Measurements from ENCODE around the gene NKG7. TPM values are rescaled to one million over a fixed set of nuclear protein-coding genes. Genes with fewer than 3 reads are reported as not detected.

The NKG7 gene
- total RNA-seq, 1 donor from 2014 or later, result 332 TPM

DNA sequence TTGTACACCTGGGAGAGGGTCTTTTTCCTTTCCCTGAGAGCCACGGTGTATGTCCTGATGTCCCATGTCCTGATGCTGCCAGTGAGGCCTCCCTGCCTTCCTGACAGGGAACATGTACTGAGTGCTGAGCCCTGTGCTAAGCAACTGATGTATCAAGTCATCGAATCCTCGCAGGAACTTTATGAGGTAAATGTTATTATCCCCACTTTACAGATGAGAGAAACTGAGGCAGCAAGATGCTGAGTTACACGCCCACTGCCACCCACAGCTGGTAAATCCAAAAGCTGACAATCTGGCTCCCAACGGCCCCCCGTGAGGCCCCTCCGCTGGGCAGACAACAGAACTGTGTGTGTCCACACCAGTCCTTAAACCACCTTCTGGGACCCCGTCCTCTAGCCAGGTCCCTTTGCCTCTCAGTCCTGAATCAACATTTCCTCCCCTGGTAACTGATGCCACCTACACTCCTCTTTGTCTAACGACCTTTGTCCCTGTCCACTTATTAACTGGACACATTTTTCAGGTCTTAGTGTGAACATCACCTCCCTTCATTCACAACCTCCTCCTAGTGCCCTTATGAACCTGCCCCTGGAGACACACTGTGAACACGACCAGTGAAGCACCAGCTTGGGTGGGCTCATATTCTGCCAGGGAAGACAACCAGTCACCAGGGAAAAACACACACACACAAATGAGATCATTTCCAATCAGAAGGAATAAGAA lies 25.1 kb downstream of the NKG7 start:
- Mint-ChIP-seq H3K27me3 (ENCODE audit: low read depth) (no peaks in the 10 kb centered on the region), H3K27ac (no peak overlapping the region), H3K9me3 (no peaks in the 10 kb centered on the region), H3K36me3 (ENCODE audit: low read depth) (peaks cover 57% of the 10 kb centered on the region), H3K4me3 (ENCODE audit: low read depth) (no peak overlapping the region), H3K4me1 (ENCODE audit: low read depth) (peaks cover 7% of the 10 kb centered on the region)
- no peak for DNase-seq (ENCODE audit: low spot score)
- intact Hi-C loops (cut with micrococcal nuclease), result no loop called here

DNA sequence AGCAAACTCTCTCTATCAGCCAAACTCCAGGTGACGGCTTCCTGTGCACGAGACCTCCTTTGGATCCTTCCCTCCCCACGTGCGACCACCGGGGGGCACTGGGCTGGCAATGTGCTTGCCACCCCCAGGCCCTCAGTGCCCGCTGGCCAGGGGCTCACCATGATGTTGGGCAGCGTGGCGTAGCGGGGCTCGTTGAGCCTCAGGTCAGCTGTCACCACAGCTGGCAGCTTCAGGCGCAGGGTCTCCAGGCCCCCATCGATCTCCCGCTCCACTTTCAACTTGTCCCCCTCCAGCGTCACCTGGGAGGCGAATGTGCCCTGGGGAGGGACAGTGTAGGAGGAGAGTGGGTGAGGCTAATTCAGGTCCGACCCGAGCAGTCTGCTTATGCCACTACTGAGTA lies 25.7 kb downstream of the NKG7 start:
- no peak overlapping the region for H3K4me3 Mint-ChIP-seq (ENCODE audit: low read depth)
- peaks cover 50% of the 10 kb centered on the region for H3K36me3 Mint-ChIP-seq (ENCODE audit: low read depth)
- intact Hi-C loops (cut with micrococcal nuclease), result no loop called here
- peaks cover 9% of the 10 kb centered on the region for H3K4me1 Mint-ChIP-seq (ENCODE audit: low read depth)
- H3K9me3 Mint-ChIP-seq, result no peaks in the 10 kb centered on the region
- DNase-seq (ENCODE audit: low spot score), result no peak
- H3K27me3 Mint-ChIP-seq (ENCODE audit: low read depth), result no peaks in the 10 kb centered on the region
- no peak overlapping the region for H3K27ac Mint-ChIP-seq

DNA sequence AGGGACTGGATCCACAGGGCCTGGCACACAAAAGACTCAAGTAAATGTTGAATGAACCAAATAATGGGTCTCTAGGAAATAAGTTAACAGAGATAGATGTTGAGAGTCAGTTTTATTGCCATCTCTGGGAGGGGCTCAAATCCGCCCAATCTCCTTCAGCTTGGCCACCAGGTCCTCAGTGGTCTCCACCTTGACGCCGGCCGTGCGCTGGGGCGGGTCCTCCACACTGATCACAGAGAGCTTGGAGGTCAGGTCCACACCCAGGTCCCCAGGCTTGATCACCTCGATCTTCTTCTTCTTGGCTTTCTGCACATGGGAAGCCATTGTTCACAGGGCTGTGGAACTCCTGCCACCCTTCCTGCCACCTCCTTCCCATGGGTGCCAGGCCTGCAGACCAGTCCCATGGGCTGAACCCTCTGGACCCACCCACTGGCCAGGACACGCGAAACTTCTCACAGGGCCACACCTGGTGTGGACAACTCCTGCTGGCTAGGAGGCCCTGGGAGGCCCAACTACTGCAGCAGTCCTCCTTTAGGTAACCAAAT lies 27.3 kb downstream of the NKG7 start:
- peaks cover 15% of the 10 kb centered on the region for H3K4me1 Mint-ChIP-seq (ENCODE audit: low read depth)
- no peaks in the 10 kb centered on the region for H3K9me3 Mint-ChIP-seq
- intact Hi-C loops (cut with micrococcal nuclease), result no loop called here
- H3K36me3 Mint-ChIP-seq (ENCODE audit: low read depth), result peaks cover 34% of the 10 kb centered on the region
- H3K4me3 Mint-ChIP-seq (ENCODE audit: low read depth), result no peak overlapping the region
- no peak overlapping the region for H3K27ac Mint-ChIP-seq
- DNase-seq (ENCODE audit: low spot score), result no peak
- peaks cover 2% of the 10 kb centered on the region for H3K27me3 Mint-ChIP-seq (ENCODE audit: low read depth)

DNA sequence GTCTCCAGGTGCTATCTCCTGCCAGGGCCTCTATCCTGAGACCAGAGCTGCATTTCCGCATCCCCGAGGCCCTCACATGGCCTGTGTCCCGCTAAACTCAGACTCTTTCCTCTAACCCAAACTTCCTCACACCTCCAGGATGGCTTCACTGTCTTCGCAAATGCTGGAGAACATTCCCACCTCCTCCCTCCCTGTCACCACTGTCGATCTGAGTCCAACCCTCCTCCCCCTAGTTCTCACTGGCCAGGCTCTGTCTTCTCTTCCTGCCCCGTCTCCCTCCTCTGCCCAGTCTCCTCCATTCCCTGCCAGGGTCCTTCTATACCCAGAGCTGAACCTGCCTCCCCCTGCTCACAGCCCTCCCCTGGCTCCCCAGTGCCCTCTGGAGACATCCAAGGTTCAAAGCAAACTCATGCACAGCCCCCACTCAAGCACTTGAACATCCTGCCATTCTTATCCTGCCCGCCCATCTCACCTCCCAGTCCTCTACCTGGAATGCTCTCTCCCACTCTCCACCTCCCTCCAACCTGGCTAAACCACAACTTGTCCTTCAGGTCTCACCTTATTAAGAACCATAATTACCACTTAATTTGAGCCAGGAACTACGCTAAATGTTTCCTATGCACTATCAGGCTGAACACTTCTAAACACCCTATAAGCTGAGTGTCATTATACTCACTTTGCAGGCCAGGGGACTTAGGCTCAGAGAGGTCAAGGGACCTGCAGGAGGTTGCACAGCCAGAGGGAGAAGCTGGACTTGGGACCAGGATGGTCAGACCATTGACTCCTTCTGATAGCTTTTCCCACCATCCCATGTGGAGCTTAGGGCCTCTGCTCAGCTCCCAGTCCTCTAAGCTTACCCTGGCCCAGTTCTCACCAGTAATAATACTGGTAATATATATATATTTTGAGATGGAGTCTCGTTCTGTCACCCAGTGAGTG lies 29.6 kb downstream of the NKG7 start:
- H3K27me3 Mint-ChIP-seq (ENCODE audit: low read depth), result peaks cover 2% of the 10 kb centered on the region
- peak overlapping the region; percentile 63 for H3K4me3 Mint-ChIP-seq (ENCODE audit: low read depth)
- no peaks in the 10 kb centered on the region for H3K9me3 Mint-ChIP-seq
- H3K36me3 Mint-ChIP-seq (ENCODE audit: low read depth), result peaks cover 28% of the 10 kb centered on the region
- H3K4me1 Mint-ChIP-seq (ENCODE audit: low read depth), result peaks cover 23% of the 10 kb centered on the region
- intact Hi-C loops (cut with micrococcal nuclease), result no loop called here
- peak overlapping the region; percentile 64 for H3K27ac Mint-ChIP-seq
- no peak for DNase-seq (ENCODE audit: low spot score)

DNA sequence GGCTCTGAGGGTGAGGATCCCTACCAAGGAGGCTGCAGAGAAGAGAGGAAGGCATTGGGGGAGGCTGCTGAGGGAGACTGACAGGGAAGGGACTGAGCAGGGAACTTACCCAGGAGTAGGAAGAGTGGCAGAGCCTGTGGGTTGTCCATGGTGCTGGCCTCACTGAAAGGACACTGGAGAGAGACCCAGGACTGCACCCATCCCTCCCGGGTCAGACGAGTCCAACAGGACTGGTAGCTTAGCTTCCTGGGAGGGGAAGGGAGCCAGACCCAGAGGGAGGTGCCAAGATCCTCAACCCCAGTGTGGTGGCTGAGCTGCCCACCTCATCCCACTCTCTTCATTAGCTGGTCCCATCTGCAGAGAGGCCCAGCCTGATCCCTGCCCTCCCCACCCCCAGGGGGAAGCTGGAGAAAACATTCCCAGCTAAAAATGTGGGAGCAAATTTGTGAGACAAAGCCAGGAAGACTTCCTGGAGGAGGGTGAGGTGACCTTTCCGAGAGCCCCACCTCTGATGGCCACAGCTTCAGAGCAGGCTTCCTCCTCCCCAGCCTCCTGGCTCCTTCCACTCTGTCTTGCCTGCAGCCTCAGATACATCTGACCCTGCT lies 30.4 kb downstream of the NKG7 start, which contains the start of gene VSIG10L:
Gene VSIG10L, minus strand, starts transcription at position 164 of the 605 bp plus-strand sequence. Its CDS starts 15 bp downstream, at position 149.
- H3K27ac Mint-ChIP-seq, result peak within 1 kb of the TSS; percentile 64
- no peak for DNase-seq (ENCODE audit: low spot score)
- peaks cover 23% of the 10 kb centered on the region for H3K4me1 Mint-ChIP-seq (ENCODE audit: low read depth)
- H3K9me3 Mint-ChIP-seq, result no peaks in the 10 kb centered on the region
- H3K4me3 Mint-ChIP-seq (ENCODE audit: low read depth), result peak within 1 kb of the TSS; percentile 82
- H3K36me3 Mint-ChIP-seq (ENCODE audit: low read depth), result peaks cover 24% of the 10 kb centered on the region
- peaks cover 2% of the 10 kb centered on the region for H3K27me3 Mint-ChIP-seq (ENCODE audit: low read depth)
- intact Hi-C loops (cut with micrococcal nuclease), result no loop called here

DNA sequence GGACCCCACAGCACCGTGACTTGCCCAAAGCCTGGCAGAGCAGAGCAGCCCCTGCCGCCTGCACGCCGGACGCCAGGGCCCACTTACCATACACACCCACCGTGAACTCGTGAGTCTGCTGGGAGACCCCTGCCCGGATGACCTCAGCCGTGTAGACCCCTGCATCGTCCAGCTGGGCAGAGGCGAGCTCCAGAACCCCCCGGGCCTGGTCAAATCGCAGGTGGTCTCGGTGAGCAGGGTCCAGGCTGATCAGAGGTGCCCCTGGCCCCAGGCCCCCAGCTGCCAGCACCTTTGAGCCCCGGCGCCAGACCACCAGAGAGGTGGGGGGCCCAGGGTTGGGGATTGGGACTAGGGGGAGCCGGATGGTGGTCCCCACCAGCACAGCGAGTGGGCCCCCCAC lies 31.4 kb downstream of the NKG7 start:
- peaks cover 2% of the 10 kb centered on the region for H3K27me3 Mint-ChIP-seq (ENCODE audit: low read depth)
- intact Hi-C loops (cut with micrococcal nuclease), result no loop called here
- H3K27ac Mint-ChIP-seq, result peak overlapping the region; percentile 42
- H3K9me3 Mint-ChIP-seq, result no peaks in the 10 kb centered on the region
- H3K4me3 Mint-ChIP-seq (ENCODE audit: low read depth), result peak overlapping the region; percentile 82
- no peak for DNase-seq (ENCODE audit: low spot score)
- H3K36me3 Mint-ChIP-seq (ENCODE audit: low read depth), result peaks cover 17% of the 10 kb centered on the region
- H3K4me1 Mint-ChIP-seq (ENCODE audit: low read depth), result peaks cover 23% of the 10 kb centered on the region

DNA sequence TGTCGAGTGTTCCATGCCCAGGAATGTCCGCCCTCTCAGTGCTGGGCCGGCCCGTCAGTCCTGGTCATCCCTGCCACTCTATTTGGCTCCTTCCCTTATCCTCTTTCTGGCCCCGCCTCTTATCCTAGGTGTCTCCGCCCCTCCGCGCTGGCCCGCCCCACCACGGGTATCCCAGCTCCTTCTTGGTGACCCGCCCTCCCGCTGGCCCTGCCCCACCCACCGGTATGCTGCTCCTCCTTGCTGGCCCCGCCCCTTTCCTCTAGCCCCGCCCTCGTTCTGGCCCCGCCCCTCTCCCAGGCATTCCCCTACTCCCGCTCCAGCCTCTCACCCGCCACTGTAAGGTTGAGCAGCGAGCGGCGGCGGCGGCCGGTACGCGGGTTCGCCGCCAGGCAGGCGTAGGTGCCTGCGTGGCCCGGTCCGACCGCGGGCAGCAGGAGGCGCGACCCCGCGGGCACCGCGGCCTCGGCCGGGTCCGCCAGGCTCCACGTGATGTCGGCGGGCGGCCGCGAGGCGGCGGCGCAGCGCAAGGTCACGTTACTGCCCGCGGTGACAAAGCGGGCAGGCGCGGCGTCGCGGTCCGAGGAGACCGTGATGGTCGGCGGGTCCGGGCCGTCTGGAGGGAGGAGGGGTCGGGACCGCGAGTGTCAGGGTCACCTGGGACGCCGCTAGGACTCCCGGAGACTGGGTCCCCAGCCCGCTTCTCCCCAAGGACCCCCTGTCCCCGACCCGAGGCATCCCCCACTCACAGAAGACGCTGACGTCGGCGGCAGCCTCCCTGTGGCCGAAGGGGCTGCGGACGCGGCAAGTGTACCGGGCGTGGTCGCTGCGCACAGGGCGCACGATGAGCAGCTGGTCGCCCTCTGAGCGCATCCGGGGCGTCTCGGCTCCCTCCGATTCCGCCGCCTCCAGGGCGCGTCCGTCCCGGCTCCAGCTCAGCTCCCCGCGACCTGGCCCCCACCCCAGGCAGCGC lies 32.5 kb downstream of the NKG7 start:
- peak; percentile 93 for DNase-seq (ENCODE audit: low spot score)
- peak overlapping the region; percentile 95 for H3K4me3 Mint-ChIP-seq (ENCODE audit: low read depth)
- H3K27ac Mint-ChIP-seq, result peak overlapping the region; percentile 89
- intact Hi-C loops (cut with micrococcal nuclease), result loop anchor here (1.0 to 2.0 kb wide), 6 partner anchors 15 to 317 kb away; no protein-coding TSS in a partner anchor
- peaks cover 23% of the 10 kb centered on the region for H3K4me1 Mint-ChIP-seq (ENCODE audit: low read depth)
- no peaks in the 10 kb centered on the region for H3K9me3 Mint-ChIP-seq
- peaks cover 10% of the 10 kb centered on the region for H3K36me3 Mint-ChIP-seq (ENCODE audit: low read depth)
- H3K27me3 Mint-ChIP-seq (ENCODE audit: low read depth), result peaks cover 2% of the 10 kb centered on the region

DNA sequence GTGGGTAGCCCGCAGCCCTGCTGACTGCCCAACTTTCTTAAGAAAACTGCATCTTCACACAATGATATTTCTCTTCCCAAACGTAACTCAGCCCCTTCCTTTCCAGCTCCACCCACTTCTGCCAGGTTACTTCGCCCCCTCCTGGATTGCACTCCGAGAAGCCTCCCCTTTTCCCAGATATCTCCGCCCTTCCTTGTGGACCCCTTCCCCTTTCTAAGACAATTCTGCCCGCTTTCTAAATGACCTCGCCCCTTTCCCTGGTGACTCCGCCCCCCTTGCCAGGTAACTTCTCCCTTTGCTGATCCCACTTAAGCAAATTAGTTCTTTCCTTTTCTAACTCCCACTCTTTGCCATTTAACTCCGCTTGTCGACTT lies 33.2 kb downstream of the NKG7 start:
- Mint-ChIP-seq H3K36me3 (ENCODE audit: low read depth) (peaks cover 9% of the 10 kb centered on the region), H3K9me3 (no peaks in the 10 kb centered on the region), H3K27me3 (ENCODE audit: low read depth) (peaks cover 2% of the 10 kb centered on the region), H3K4me3 (ENCODE audit: low read depth) (peak overlapping the region; percentile 95), H3K27ac (peak overlapping the region; percentile 89), H3K4me1 (ENCODE audit: low read depth) (peaks cover 23% of the 10 kb centered on the region)
- no peak for DNase-seq (ENCODE audit: low spot score)
- intact Hi-C loops (cut with micrococcal nuclease), result loop anchor here (1.0 to 2.0 kb wide), 6 partner anchors 16 to 318 kb away; no protein-coding TSS in a partner anchor

DNA sequence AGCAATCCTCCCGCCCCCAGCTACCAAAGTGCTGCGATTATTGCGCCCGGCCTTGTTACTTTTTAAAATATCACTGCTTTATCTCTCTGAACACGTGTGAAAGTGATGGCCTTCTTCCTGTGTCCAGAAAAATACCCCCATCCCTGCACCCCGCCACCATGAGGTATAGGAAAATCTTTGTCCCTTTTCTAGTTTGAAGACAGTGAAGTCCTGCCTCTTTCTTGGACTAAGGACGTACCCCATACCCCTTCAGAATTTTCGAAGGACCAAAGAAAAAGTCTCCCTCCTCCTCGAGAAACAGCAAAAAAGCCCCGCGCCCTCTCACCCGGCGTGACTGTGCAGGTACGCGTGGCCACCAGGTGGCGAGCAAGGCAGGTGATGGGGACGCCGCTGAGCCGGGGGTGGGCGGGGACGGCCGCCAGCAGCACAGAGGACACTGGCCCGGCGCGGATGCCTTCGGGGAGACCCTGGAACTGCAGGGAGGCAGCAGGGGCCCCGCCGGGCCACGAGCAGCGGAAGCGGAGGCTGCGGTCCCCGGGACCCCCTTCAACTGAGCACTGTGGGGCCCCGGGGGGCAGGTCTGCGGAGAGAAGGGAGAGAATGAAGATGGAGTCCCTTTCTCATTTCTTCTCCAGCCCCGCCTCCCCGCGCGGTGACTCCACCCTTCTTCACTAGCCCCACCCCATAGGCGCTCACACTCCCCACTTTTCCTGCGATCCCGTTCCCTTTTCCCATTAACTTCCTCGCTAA lies 33.7 kb downstream of the NKG7 start:
- DNase-seq (ENCODE audit: low spot score), result peak; percentile 83
- peak overlapping the region; percentile 95 for H3K4me3 Mint-ChIP-seq (ENCODE audit: low read depth)
- H3K27ac Mint-ChIP-seq, result peak overlapping the region; percentile 89
- H3K36me3 Mint-ChIP-seq (ENCODE audit: low read depth), result peaks cover 9% of the 10 kb centered on the region
- peaks cover 2% of the 10 kb centered on the region for H3K27me3 Mint-ChIP-seq (ENCODE audit: low read depth)
- intact Hi-C loops (cut with micrococcal nuclease), result loop anchor here (1.0 to 2.0 kb wide), 6 partner anchors 16 to 319 kb away; no protein-coding TSS in a partner anchor
- H3K9me3 Mint-ChIP-seq, result no peaks in the 10 kb centered on the region
- H3K4me1 Mint-ChIP-seq (ENCODE audit: low read depth), result peaks cover 23% of the 10 kb centered on the region

DNA sequence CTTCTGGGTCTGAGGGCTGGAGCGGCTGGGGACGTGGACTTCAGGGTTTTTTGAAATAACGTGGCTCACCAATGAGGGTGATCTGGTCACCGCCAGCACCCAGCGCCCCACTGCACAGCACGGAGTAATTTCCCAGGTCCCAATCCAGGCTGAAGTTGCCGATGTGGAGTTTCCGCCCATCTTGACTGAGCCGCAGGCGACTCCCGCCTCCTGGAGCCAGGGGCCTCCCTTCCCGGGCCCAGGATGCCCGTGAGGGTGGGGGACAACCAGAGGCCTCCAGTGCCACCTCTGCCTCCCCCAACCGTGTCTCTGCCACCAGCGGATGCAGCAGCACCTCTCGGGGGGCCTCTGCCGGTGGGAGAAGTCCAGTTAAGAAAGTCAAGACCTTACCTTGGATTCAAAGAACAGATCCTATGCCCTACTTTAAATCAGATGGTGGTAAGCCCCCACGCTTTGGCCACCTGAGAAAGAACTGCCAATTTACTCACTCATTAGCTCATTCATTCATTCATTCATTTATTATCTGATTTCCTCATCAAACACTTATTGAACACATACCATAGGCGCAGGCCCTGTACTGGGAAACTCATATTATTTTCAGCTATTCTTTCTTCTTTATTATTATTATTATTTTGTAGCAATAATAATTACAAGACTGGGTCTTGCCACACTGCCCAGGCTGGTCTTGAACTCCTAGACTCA lies 34.4 kb downstream of the NKG7 start:
- no peak for DNase-seq (ENCODE audit: low spot score)
- intact Hi-C loops (cut with micrococcal nuclease), result loop anchor here (2.0 kb wide), 2 partner anchors 17 to 71 kb away; no protein-coding TSS in a partner anchor
- H3K36me3 Mint-ChIP-seq (ENCODE audit: low read depth), result peaks cover 11% of the 10 kb centered on the region
- peaks cover 2% of the 10 kb centered on the region for H3K27me3 Mint-ChIP-seq (ENCODE audit: low read depth)
- peaks cover 23% of the 10 kb centered on the region for H3K4me1 Mint-ChIP-seq (ENCODE audit: low read depth)
- no peaks in the 10 kb centered on the region for H3K9me3 Mint-ChIP-seq
- H3K4me3 Mint-ChIP-seq (ENCODE audit: low read depth), result peak overlapping the region; percentile 95
- H3K27ac Mint-ChIP-seq, result peak overlapping the region; percentile 51

Measured in activated T-helper 2 cell treated with anti-CD3 and anti-CD28 coated beads, Interferon-gamma antibody, Interleukin-2, Interleukin-4, amounts not matched to agents 10 μg/mL and 5 μg/mL and 100 μg/mL, durations not matched to agents 14 hours and 24 hours and 36 hours (primary cell).